ENCODE data around the gene CALM3.
A peak's percentile ranks its signal among the peaks of the same experiment; 100 is the strongest.

CALM3 gene

GRCh38 chr19:46598372-46598917 lies 2.7 kb upstream of the CALM3 start:
- no peak for TF ChIP-seq CTCF (IDR thresholded peaks at IDR 0.05; ENCODE audit: low read depth, low read length)
- no peak for DNase-seq (ENCODE audit: low read depth, low spot score)
- no peak overlapping the region for H3K4me3 ChIP-seq (ENCODE audit: low read depth, low read length)
- in situ Hi-C loops (cut with HindIII; ENCODE audit: low sequenced_read_pairs) = no loop called here

GRCh38 chr19:46599716-46600373 lies 1.3 kb upstream of the CALM3 start:
- in situ Hi-C loops (cut with HindIII; ENCODE audit: low sequenced_read_pairs) = no loop called here
- no peak for DNase-seq (ENCODE audit: low read depth, low spot score)
- H3K4me3 ChIP-seq (ENCODE audit: low read depth, low read length) = peak overlapping the region; percentile 100
- no peak for TF ChIP-seq CTCF (IDR thresholded peaks at IDR 0.05; ENCODE audit: low read depth, low read length)

GRCh38 chr19:46600384-46601317 lies 479 bp upstream of the CALM3 start:
- peak overlapping the region; percentile 100 for H3K4me3 ChIP-seq (ENCODE audit: low read depth, low read length)
- in situ Hi-C loops (cut with HindIII; ENCODE audit: low sequenced_read_pairs) = no loop called here
- DNase-seq (ENCODE audit: low read depth, low spot score) = peak; percentile 99
- TF ChIP-seq CTCF (IDR thresholded peaks at IDR 0.05; ENCODE audit: low read depth, low read length) = no peak

GRCh38 chr19:46602392-46603194 lies 1.5 kb downstream of the CALM3 start:
- H3K4me3 ChIP-seq (ENCODE audit: low read depth, low read length) = peak overlapping the region; percentile 100
- DNase-seq (ENCODE audit: low read depth, low spot score) = no peak
- TF ChIP-seq CTCF (IDR thresholded peaks at IDR 0.05; ENCODE audit: low read depth, low read length) = no peak
- in situ Hi-C loops (cut with HindIII; ENCODE audit: low sequenced_read_pairs) = no loop called here

- in situ Hi-C loops (cut with HindIII; ENCODE audit: low sequenced_read_pairs) = no loop called here
- H3K4me3 ChIP-seq (ENCODE audit: low read depth, low read length) = peak overlapping the region; percentile 100
- no peak for DNase-seq (ENCODE audit: low read depth, low spot score)
- TF ChIP-seq CTCF (IDR thresholded peaks at IDR 0.05; ENCODE audit: low read depth, low read length) = no peak
Observed at GRCh38 chr19:46603195-46603637, 2.1 kb downstream of the CALM3 start.

- DNase-seq (ENCODE audit: low read depth, low spot score) = no peak
- in situ Hi-C loops (cut with HindIII; ENCODE audit: low sequenced_read_pairs) = no loop called here
- TF ChIP-seq CTCF (IDR thresholded peaks at IDR 0.05; ENCODE audit: low read depth, low read length) = no peak
- H3K4me3 ChIP-seq (ENCODE audit: low read depth, low read length) = no peak overlapping the region
Observed at GRCh38 chr19:46603752-46604231, 2.7 kb downstream of the CALM3 start.
